Measurements from ENCODE around the gene IGF2. TPM values are rescaled to one million over a fixed set of nuclear protein-coding genes. Genes with fewer than 3 reads are reported as not detected.

IGF2 gene
- total RNA-seq, 6 donors from 2014 or later: 7.0 to 24.4 (median 8.4) TPM; not detected in 1

DNA sequence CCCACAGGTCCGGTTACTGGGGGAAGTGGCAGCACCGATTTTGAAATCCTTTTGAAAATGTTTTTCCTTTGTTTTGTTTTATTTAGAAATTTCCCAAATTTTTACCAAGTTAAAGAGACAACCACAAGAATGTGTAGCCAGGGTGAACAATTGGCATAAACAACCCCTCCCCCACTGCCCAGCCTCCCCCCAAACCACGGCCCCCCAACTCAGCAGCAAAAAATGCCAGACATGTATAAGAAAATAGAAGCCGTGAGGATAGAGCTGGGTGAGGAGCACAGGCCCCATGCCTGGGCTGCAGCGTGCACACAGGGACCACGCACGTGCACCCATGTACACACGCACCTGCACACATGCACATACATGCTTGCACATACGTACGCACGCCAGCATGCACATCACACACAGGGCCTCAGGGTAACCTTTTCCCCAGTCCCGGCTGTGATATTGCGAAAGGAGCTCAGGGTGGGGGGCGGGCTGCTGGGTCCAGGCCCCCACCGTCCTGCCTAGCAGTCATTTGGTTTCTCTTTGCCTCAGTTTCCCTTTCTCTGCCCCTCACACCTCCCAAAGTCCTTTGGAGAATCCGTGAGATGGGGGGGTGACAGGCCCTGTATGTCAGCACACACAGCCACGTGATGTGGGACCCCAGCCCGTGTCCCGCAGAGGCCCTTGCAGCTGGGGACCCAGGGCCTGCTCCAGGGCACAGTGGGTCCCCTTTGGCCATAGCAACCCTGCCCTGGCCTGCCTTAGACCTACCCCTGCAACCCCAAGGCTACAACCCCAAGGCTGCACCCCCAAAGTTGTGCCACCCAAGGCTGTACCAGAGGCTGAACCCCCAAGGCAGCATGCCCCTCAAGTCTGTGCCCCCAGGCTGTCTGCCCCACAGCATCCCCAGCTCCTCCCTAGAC lies 42.9 kb downstream of the IGF2 start:
- Histone ChIP-seq H3K4me1 (peaks cover 39 to 62% (median 46%) of the 10 kb centered on the region in 4 donors), H3K9me3 (no peaks in the 10 kb centered on the region), H3K27me3 (no peaks in the 10 kb centered on the region), H3K4me3 (no peak overlapping the region), H3K27ac (peak overlapping the region in 3 of 4 donors; percentile 28 to 86 (median 71)), H3K36me3 (no peaks in the 10 kb centered on the region)
- peak in 1 of 2 donors; percentile 49 for DNase-seq
- WGBS, 2 donors: 92 to 93% methylated on average over 19 of the region's 19 CpGs
- TF ChIP-seq CTCF (IDR thresholded peaks at IDR 0.05): no peak
- no peak for TF ChIP-seq POLR2AphosphoS5 (IDR thresholded peaks at IDR 0.05)
- TF ChIP-seq POLR2A (IDR thresholded peaks at IDR 0.05): no peak
- TF ChIP-seq EP300 (IDR thresholded peaks at IDR 0.05): no peak
- no peak for ATAC-seq (ENCODE audit: low FRiP score in 2 of 2)

DNA sequence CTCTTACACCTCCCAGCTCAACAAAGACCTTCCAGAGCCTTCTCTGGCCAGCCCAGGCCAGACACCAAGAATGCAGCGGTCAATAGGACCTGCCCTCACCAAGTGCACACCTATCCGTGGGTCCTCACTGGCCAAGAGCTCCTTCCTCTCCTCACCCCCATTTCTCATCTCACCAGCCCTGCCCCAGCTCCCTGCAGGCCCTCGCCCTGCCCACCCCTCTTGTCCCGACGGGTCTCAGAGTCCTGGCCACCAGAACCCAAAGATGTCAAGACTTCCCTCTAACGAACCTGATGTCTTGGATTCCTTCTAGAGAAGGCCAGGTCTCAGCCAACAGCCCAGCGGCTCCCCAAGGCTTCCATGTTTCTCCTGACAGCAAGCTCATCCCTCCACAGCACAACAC lies 43.6 kb downstream of the IGF2 start:
- WGBS, 2 donors: 87 to 97% methylated on average over 7 of the region's 7 CpGs
- H3K4me1 ChIP-seq: peaks cover 32 to 55% (median 40%) of the 10 kb centered on the region in 4 donors
- ATAC-seq (ENCODE audit: low FRiP score in 2 of 2): no peak
- no peaks in the 10 kb centered on the region for H3K27me3 ChIP-seq
- DNase-seq: no peak
- no peaks in the 10 kb centered on the region for H3K9me3 ChIP-seq
- no peak overlapping the region for H3K27ac ChIP-seq
- no peak overlapping the region for H3K4me3 ChIP-seq
- no peaks in the 10 kb centered on the region for H3K36me3 ChIP-seq
- TF ChIP-seq POLR2A (IDR thresholded peaks at IDR 0.05) (no peak), POLR2AphosphoS5 (IDR thresholded peaks at IDR 0.05) (no peak), CTCF (IDR thresholded peaks at IDR 0.05) (no peak), EP300 (IDR thresholded peaks at IDR 0.05) (no peak)

DNA sequence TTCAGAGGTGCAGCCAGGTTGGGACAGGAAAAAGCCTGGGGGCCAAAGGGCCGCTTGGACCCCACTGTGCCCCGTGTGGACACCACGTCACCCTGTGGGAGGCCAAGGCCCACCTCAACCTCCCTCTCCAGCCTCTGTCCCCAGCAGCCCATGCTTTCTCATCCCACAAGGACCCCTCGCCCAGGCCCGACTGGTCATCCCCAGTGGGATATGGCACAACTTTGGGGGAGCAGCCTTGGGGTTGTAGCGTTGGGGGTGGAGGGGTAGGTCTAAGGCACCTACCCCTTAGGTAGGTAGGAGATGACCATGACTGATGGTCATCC lies 44.0 kb downstream of the IGF2 start:
- Histone ChIP-seq H3K4me1 (peaks cover 28 to 51% (median 37%) of the 10 kb centered on the region in 4 donors), H3K27me3 (no peaks in the 10 kb centered on the region), H3K9me3 (no peaks in the 10 kb centered on the region), H3K27ac (no peak overlapping the region), H3K4me3 (no peak overlapping the region), H3K36me3 (no peaks in the 10 kb centered on the region)
- DNase-seq: no peak
- 85 to 94% methylated on average over 6 of the region's 6 CpGs for WGBS, 2 donors
- TF ChIP-seq CTCF (IDR thresholded peaks at IDR 0.05) (no peak), POLR2AphosphoS5 (IDR thresholded peaks at IDR 0.05) (no peak), POLR2A (IDR thresholded peaks at IDR 0.05) (no peak), EP300 (IDR thresholded peaks at IDR 0.05) (no peak)
- no peak for ATAC-seq (ENCODE audit: low FRiP score in 2 of 2)

GRCh38 chr11:2094354-2095197 lies 44.6 kb downstream of the IGF2 start:
- no peak overlapping the region for H3K27ac ChIP-seq
- H3K4me1 ChIP-seq: peaks cover 22 to 46% (median 32%) of the 10 kb centered on the region in 4 donors
- H3K9me3 ChIP-seq: no peaks in the 10 kb centered on the region
- ATAC-seq (ENCODE audit: low FRiP score in 2 of 2): no peak
- TF ChIP-seq POLR2A (IDR thresholded peaks at IDR 0.05): no peak
- no peak for TF ChIP-seq EP300 (IDR thresholded peaks at IDR 0.05)
- TF ChIP-seq POLR2AphosphoS5 (IDR thresholded peaks at IDR 0.05): no peak
- TF ChIP-seq CTCF (IDR thresholded peaks at IDR 0.05): no peak
- no peak overlapping the region for H3K4me3 ChIP-seq
- H3K36me3 ChIP-seq: no peaks in the 10 kb centered on the region
- 79 to 92% methylated on average over 9 to 14 of the region's 21 CpGs for WGBS, 2 donors
- DNase-seq: no peak
- H3K27me3 ChIP-seq: no peaks in the 10 kb centered on the region
